PC-9 (cell line): ENCODE results near the gene ELP5. TPM values are rescaled to one million over a fixed set of nuclear protein-coding genes. Genes with fewer than 3 reads are reported as not detected.
A peak's percentile ranks its signal among the peaks of the same experiment; 100 is the strongest.

Experiments
- BruUV-seq: library from RNA; stranded (reverse); fragments of 400-500 nt; replicated peaks from 2 replicates; lab custom pipeline; 2021; lab: Mats Ljungman, UMichigan
- CTCF ChIA-PET: fragments of 300-600 bp; sonication (Branson Sonifier 250); formaldehyde crosslinking; loops from one replicate; lab custom pipeline; 2022; ENCODE audit warnings: antibody characterized with exemption; lab: Charles Lee
- POLR2A ChIA-PET: fragments of 300-600 bp; sonication (Branson Sonifier 250); formaldehyde crosslinking; loops from one replicate; lab custom pipeline; 2022; ENCODE audit warnings: antibody characterized with exemption; ENCODE audit not compliant: unreplicated experiment; lab: Charles Lee
- DNase-seq, 2 experiments: peaks; one replicate each; pipeline versions ENCODE4 v3.0.0 to v3.0.0-alpha.2; 2015 to 2022; ENCODE audit warnings: mixed read lengths in 1 of 2
- H2AFZ ChIP-seq: fragments of 200-600 bp; sonication (generic); 2 replicates; pipeline ENCODE4 v1.8.1; 2017; ENCODE audit warnings: antibody characterized with exemption
- H3F3A ChIP-seq: fragments of 200-600 bp; sonication (generic); 2 replicates; pipeline ENCODE4 v1.8.1; 2017; ENCODE audit warnings: antibody characterized with exemption, mild to moderate bottlenecking, low read depth; ENCODE audit not compliant: insufficient read depth
- H3K27ac ChIP-seq: fragments of 200-600 bp; sonication (generic); 2 replicates; pipeline ENCODE4 v1.6.1; 2016; ENCODE audit warnings: mixed run types
- H3K27me3 ChIP-seq: fragments of 200-600 bp; sonication (generic); 2 replicates; pipeline ENCODE4 v1.6.1; 2016; ENCODE audit warnings: low read depth, mixed run types; ENCODE audit not compliant: insufficient read depth
- H3K36me3 ChIP-seq: fragments of 200-600 bp; sonication (generic); 2 replicates; pipeline ENCODE4 v1.6.1; 2016; ENCODE audit warnings: low read depth, mixed run types
- H3K4me1 ChIP-seq: fragments of 200-600 bp; sonication (generic); replicated peaks from 2 replicates; pipeline ENCODE4 v1.6.1; 2016; ENCODE audit warnings: mixed run types; ENCODE audit not compliant: insufficient read depth
- H3K4me2 ChIP-seq: fragments of 200-600 bp; sonication (generic); 2 replicates; pipeline ENCODE4 v1.6.1; 2017; ENCODE audit warnings: mixed run types
- H3K4me3 ChIP-seq: fragments of 200-600 bp; sonication (generic); 2 replicates; pipeline ENCODE4 v1.6.1; 2016; ENCODE audit warnings: mixed run types
- H3K79me2 ChIP-seq: fragments of 200-600 bp; sonication (generic); 2 replicates; pipeline ENCODE4 v1.6.1; 2017; ENCODE audit warnings: low read depth, mixed run types
- H3K9me2 ChIP-seq: fragments of 200-600 bp; sonication (generic); 2 replicates; pipeline ENCODE4 v1.8.1; 2017; ENCODE audit warnings: mild to moderate bottlenecking; ENCODE audit not compliant: insufficient read depth
- H3K9me3 ChIP-seq: fragments of 200-600 bp; sonication (generic); 2 replicates; pipeline ENCODE4 v1.8.1; 2016; ENCODE audit warnings: low read depth; ENCODE audit not compliant: insufficient read depth
- H4K20me1 ChIP-seq: fragments of 200-600 bp; sonication (generic); 2 replicates; pipeline ENCODE4 v1.8.1; 2017; ENCODE audit not compliant: insufficient read depth
- CTCF ChIP-seq: fragments of 200-600 bp; sonication (generic); conservative IDR thresholded peaks from 2 replicates; pipeline ENCODE4 v1.6.1; 2017; ENCODE audit warnings: mixed run types, antibody characterized with exemption, mild to moderate bottlenecking, moderate library complexity
- EZH2 ChIP-seq: fragments of 200-600 bp; sonication (generic); IDR thresholded peaks from 2 replicates; pipeline ENCODE4 v1.8.0; 2017; ENCODE audit warnings: antibody characterized with exemption, low read depth
- intact Hi-C: fragments of 100-400 bp; cut with micrococcal nuclease; formaldehyde crosslinking; loops from one replicate; pipeline ENCODE4 v1.10.0; 2022; ENCODE audit not compliant: unreplicated experiment
- total RNA-seq: library from RNA; stranded (reverse); gene quantifications from 2 replicates; pipeline ENCODE4 v1.2.3, GENCODE V29; 2021

The ELP5 gene
- total RNA-seq, 1 experiment from 2014 or later, result 45.1 TPM

DNA sequence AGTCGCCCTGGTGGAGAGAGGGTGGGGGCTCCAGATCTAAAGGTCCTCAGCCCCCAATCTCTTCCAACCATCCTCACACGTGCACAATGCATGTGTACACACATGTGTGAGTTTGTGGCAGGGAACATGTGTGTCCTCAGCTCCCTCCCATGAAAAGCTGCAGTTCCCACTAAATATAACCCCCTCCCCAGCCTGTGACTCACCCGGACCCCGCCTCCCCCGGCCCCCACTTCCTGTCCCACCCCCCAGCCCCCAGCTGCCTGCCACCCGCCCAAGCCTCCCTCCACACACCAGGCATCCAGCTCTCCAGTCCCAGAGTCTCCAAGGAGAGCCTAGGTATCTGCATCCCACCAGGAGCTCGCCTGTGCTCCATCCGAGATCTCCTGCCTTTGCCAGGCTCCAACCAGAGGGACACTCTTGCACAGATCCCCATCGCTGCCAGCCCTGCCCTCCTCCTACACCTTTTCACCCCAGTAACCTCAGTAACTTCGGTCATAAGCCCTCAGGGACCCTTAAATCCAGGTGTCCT lies 36.3 kb upstream of the ELP5 start:
- BruUV-seq, result no TSS peak
- no peak overlapping the region for H3K4me3 ChIP-seq
- DNase-seq, result no peak
- no peak overlapping the region for H2AFZ ChIP-seq
- TF ChIP-seq CTCF (no peak), EZH2 (no peak)
- H3K36me3 ChIP-seq, result no peaks in the 10 kb centered on the region
- ChIA-PET CTCF (no interaction called here), POLR2A (interaction anchor here (0.5 to 0.7 kb wide), 3 partner anchors 8 to 188 kb away, joined by 4 to 5 read pairs (median 4); no protein-coding TSS in a partner anchor)
- peaks cover 38% of the 10 kb centered on the region for H3F3A ChIP-seq
- peaks cover 2% of the 10 kb centered on the region for H4K20me1 ChIP-seq
- no peaks in the 10 kb centered on the region for H3K9me2 ChIP-seq
- H3K4me2 ChIP-seq, result peak overlapping the region; percentile 51
- no peak overlapping the region for H3K27ac ChIP-seq
- H3K9me3 ChIP-seq, result no peaks in the 10 kb centered on the region
- no peaks in the 10 kb centered on the region for H3K27me3 ChIP-seq
- intact Hi-C loops, result loop anchor here (1.0 to 2.0 kb wide), 2 partner anchors 46 to 169 kb away; no protein-coding TSS in a partner anchor
- 0 out of 2 replicates have a peak, but pooled peaks cover 4% of the 10 kb centered on the region for H3K79me2 ChIP-seq
- H3K4me1 ChIP-seq, result peaks cover 22% of the 10 kb centered on the region

DNA sequence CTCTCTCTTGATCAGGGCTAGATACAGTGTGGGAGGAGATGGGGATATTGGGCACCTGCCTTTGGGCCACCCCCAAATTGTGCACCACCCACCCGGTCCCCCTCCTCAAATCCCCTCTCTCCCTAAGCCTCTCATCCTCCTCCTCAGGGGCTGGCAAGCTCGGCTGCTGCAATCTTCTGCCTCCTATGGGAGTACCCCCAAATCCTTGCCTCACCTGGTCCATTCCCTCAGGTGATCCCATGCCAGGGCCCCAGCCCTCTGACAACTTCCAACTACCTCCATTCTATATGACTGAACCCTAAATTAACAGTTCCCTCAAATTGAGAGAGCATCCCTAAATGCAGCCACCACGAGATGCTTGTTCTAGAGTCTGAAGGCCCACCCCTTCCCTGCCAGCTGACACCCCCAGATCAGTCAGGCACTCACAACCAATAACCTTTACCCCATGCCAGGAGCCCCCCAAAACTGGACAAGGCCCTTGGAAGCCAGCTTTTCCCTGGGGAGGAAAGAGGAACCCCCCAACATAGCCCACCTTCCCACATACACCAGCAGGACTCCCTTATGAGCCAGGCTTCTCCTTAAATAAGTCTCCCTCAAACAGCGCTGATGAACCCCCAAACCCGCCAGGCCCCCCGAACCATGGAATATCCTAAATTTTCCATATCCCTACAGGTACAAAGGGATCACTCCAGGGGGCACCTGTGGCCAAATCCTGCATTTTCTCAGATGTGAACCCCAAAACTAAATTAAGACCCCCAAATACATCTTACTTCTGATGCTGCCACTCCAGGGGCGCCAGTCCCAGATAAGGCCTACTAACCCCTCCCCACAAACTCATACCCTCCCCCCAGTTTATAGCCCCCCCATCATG lies 35.5 kb upstream of the ELP5 start:
- no peak for DNase-seq
- Histone ChIP-seq H3K4me1 (peaks cover 30% of the 10 kb centered on the region), H3F3A (peaks cover 45% of the 10 kb centered on the region), H3K9me2 (no peaks in the 10 kb centered on the region), H3K4me2 (peak overlapping the region; percentile 51; the same call in 1 of the 2 replicates), H4K20me1 (peaks cover 9% of the 10 kb centered on the region), H2AFZ (no peak overlapping the region), H3K27ac (no peak overlapping the region), H3K36me3 (peaks cover 6% of the 10 kb centered on the region), H3K27me3 (no peaks in the 10 kb centered on the region), H3K9me3 (no peaks in the 10 kb centered on the region), H3K4me3 (no peak overlapping the region; the same call in 1 of the 2 replicates), H3K79me2 (peaks cover 12% of the 10 kb centered on the region)
- ChIA-PET POLR2A (interaction anchor here (0.6 kb wide), 1 partner anchor 25 kb away, joined by 4 read pairs; no protein-coding TSS in a partner anchor), CTCF (no interaction called here)
- intact Hi-C loops, result no loop called here
- BruUV-seq, result no TSS peak
- TF ChIP-seq EZH2, result no peak
- no peak for TF ChIP-seq CTCF

DNA sequence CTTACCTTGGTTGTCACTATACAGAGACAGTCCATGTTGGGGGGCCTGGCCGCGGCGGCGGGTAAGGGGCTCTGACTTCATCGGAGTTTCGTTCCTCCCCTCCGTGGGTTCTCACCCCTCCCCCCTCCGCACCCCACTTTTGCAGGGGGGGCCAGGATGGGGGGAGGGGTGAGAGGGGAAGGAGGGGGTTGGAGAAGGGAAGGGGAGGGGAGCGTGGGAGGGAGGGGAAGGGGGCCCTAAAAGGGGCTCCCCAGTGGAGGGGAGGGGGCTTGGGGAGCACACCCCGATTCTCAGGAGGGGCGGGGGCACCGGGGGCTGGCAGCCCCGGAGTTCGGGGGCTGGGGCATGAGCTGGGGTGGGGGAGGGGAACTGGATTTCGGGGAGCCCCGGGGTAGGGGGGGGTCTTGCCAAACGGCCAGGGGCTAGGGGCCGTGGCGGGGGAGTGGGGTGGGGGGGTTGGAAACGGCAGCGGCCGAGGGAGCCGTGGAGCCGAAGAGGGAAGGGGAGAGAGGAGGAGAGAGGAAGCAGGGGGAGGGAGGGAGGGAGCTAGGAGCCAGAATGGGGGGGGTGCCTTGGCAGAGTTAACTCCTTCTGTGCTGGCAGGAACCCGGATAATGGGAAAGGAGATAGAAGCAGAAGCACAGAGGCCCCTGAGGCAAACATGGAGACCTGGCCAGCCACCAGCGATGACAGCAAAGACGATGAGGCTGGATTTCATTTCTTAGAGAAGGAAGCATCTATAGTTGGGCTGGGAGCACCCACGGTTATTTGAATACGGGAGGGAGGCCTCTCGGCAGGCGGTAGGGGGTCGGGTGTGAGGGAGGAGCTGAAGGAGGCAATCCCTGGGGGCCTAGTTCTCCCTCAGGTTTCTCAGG lies 34.7 kb upstream of the ELP5 start:
- no peak overlapping the region for H3K27ac ChIP-seq
- peaks cover 20% of the 10 kb centered on the region for H3K79me2 ChIP-seq
- TF ChIP-seq EZH2, result no peak
- TF ChIP-seq CTCF, result no peak
- peak overlapping the region; percentile 51; the same call in 1 of the 2 replicates for H3K4me2 ChIP-seq
- no peaks in the 10 kb centered on the region for H3K9me2 ChIP-seq
- H3K4me3 ChIP-seq, result no peak overlapping the region; the same call in 1 of the 2 replicates
- H3F3A ChIP-seq, result peaks cover 52% of the 10 kb centered on the region
- peaks cover 18% of the 10 kb centered on the region for H4K20me1 ChIP-seq
- no peaks in the 10 kb centered on the region for H3K27me3 ChIP-seq
- no peak overlapping the region for H2AFZ ChIP-seq
- intact Hi-C loops, result no loop called here
- CTCF ChIA-PET, result interaction anchor here (0.6 kb wide), 1 partner anchor 116 kb away, joined by 3 read pairs; no protein-coding TSS in a partner anchor
- H3K9me3 ChIP-seq, result no peaks in the 10 kb centered on the region
- peaks cover 38% of the 10 kb centered on the region for H3K4me1 ChIP-seq
- BruUV-seq, result no TSS peak
- peaks cover 15% of the 10 kb centered on the region for H3K36me3 ChIP-seq
- POLR2A ChIA-PET, result interaction anchor here (0.6 kb wide), 1 partner anchor 20 kb away, joined by 4 read pairs; no protein-coding TSS in a partner anchor
- no peak for DNase-seq
